NT2/D1 (cell line): Measurements from ENCODE around the gene PLEKHM1.

Experiments
- DNase-seq: peaks from one replicate; pipeline ENCODE4 v3.0.0-alpha.2; 2011; ENCODE audit warnings: low read depth, low spot score
- H3K27me3 ChIP-seq: 2 replicates; pipeline ENCODE4 v1.6.0; 2011; ENCODE audit warnings: mild to moderate bottlenecking; ENCODE audit not compliant: insufficient read length, insufficient read depth
- H3K36me3 ChIP-seq: 2 replicates; pipeline ENCODE4 v1.6.1; 2011; ENCODE audit warnings: mild to moderate bottlenecking, low read length, mixed read lengths; ENCODE audit not compliant: insufficient read depth, insufficient read length
- H3K4me1 ChIP-seq: 2 replicates; pipeline ENCODE4 v1.5.1; 2011; ENCODE audit not compliant: insufficient read depth, insufficient read length
- H3K4me3 ChIP-seq: 2 replicates; pipeline ENCODE4 v1.5.1; 2011; ENCODE audit warnings: low read depth; ENCODE audit not compliant: insufficient read length
- H3K9ac ChIP-seq: 2 replicates; pipeline ENCODE4 v1.6.0; 2011; ENCODE audit warnings: low read depth; ENCODE audit not compliant: insufficient read length
- H3K9me3 ChIP-seq: 2 replicates; pipeline ENCODE4 v1.5.1; 2011; ENCODE audit warnings: mild to moderate bottlenecking, low read length; ENCODE audit not compliant: insufficient read depth
- SUZ12 ChIP-seq: IDR thresholded peaks from 2 replicates; pipeline ENCODE4 v1.6.1; 2011; ENCODE audit not compliant: insufficient read length, insufficient read depth; ENCODE audit errors: extremely low read depth
- YY1 ChIP-seq: IDR thresholded peaks from 2 replicates; pipeline ENCODE4 v1.6.1; 2011; ENCODE audit not compliant: insufficient read length, insufficient read depth
- ZNF274 ChIP-seq: IDR thresholded peaks from 2 replicates; pipeline ENCODE4 v1.6.1; 2011; ENCODE audit warnings: mild to moderate bottlenecking, low read depth, low read length

Gene PLEKHM1

DNA sequence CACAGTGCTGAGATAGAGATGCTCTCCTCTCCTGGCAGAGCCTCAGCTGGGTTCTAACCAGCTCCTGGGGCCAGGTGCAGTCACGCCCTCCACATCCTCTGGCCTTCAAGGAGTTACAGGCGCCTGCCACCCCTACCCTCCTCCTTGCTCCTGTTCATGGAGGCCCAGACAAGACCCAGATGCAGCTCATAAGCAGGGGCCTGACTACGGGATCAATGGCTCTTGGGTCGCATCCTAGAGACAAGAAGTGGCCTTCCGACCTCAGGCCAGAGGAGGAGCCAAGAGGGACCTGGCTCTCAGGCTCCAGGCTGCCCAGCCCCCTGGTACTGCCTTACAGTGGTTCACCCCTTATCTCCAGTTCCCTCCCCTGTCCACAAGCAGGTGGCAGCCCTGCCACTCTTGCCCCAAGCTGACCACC lies 80.9 kb downstream of the PLEKHM1 start:
- Histone ChIP-seq H3K9me3 (no peaks in the 10 kb centered on the region), H3K4me1 (peaks cover 48% of the 10 kb centered on the region), H3K4me3 (no peak overlapping the region)

DNA sequence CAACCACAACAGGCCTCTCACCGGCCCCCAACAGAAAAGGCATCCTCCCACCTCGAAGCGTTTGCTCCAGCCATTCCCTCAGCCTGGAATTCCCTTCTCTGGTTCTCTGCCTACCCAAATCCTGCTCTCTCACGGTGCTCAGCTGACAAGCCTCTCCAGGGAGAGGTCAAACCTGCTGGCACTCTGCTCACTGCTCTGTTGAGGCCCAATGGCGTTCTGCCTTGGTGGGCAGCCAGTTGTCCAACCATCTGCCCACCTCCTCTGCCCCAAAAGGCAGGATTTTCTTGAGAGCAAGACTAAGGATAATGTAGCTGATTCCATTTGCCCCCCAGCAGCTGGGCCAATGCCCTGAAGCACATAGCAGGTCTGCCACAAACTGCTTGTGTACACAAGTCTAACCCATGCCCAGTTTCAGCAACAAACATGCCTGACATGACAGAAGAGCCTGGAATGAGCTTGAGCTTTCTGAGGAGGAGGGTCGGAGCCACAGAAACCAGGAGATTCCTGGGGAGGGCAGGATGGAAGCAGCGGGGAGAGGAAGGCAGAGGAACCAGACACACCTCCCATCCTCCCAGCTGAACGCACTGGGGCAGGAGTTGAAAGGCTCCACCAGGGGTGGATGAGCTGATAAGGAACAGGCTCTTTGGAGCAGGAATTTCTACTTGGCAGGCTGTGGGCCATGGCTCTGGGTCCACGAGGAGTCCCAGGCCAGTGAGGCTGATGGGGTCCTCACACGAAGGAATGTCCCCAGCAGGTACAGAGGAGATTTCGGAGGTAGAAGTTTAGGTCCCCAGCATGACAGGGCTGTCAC lies 81.7 kb downstream of the PLEKHM1 start:
- peaks cover 56% of the 10 kb centered on the region for H3K4me1 ChIP-seq

More for the DNA sequence above, 80.9 kb downstream of the PLEKHM1 start:
- peak overlapping the region; percentile 32 for H3K9ac ChIP-seq
- no peaks in the 10 kb centered on the region for H3K27me3 ChIP-seq
- TF ChIP-seq YY1 (no peak), SUZ12 (no peak), ZNF274 (no peak)
- no peak for DNase-seq
- H3K36me3 ChIP-seq, result no peaks in the 10 kb centered on the region

DNA sequence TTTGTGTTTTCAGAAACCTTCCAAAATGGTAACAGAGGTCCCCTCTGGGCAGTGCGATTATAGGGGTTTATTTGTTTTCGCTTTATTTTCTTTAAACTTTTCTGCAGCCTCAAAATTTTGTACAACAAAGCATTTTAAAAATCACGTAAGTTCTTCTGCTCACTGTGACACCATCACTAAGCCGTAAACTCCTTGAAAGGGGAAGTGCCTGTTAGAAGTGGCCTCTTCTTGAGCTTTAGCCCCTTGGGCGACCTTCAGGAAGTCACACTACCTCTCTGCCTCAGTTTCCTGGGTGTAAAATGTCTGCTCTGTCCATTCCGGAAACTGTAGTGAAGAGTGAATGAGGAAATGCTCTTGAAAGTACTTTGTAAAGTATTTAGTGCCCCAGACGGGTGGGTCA lies 84.4 kb downstream of the PLEKHM1 start:
- H3K36me3 ChIP-seq, result peaks cover 10% of the 10 kb centered on the region
- H3K4me3 ChIP-seq, result peak overlapping the region; percentile 48
- no peaks in the 10 kb centered on the region for H3K9me3 ChIP-seq
- peaks cover 48% of the 10 kb centered on the region for H3K4me1 ChIP-seq
- no peaks in the 10 kb centered on the region for H3K27me3 ChIP-seq
- TF ChIP-seq YY1 (no peak), ZNF274 (no peak), SUZ12 (no peak)
- H3K9ac ChIP-seq, result peak overlapping the region; percentile 83
- DNase-seq, result no peak

More for the DNA sequence above, 81.7 kb downstream of the PLEKHM1 start:
- Histone ChIP-seq H3K36me3 (peaks cover 8% of the 10 kb centered on the region), H3K27me3 (no peaks in the 10 kb centered on the region), H3K9ac (peak overlapping the region; percentile 2), H3K9me3 (no peaks in the 10 kb centered on the region), H3K4me3 (no peak overlapping the region)
- no peak for TF ChIP-seq SUZ12
- TF ChIP-seq ZNF274, result no peak
- TF ChIP-seq YY1, result no peak
- no peak for DNase-seq

DNA sequence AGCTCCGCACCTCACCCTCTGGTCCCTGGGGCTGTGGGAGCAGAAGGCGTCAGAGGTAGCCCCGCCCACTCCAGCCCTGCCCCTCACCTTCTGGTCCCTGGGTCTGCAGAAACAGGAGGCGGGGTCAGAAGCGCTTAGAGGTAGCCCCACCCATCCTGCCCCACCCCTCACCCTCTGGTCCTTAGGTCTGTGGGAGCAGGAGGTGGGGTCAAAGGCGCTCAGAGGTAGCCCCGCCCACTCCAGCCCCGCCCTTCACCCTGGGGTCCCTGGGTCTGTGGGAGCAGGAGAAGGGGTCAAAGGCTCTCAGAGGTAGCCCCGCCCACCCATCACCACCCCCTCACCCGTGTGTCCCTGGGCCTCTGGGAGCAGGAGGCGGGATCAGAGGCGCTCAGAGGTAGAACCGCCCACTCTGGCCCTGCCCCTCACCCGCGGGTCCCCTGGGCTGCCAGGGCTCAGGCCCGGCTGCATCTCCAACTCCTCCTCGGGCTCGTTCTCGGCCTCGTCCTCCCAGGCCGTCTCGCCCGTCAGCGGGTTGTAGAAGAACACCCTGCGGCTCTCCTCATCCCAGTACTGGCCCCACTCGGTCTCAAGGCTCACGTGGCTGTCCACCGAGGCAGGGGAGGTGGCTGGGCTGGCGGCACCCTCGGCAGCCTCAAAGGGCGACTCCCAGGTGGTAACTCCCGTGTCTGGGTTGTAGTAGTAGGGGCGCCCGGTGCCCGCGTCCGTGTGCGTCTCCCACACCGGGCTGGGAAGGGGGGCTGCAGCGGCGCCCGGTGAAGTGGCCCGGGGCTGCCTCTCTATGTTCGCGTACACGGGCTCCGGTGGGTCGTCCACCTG lies 85.1 kb downstream of the PLEKHM1 start:
- TF ChIP-seq YY1 (no peak), SUZ12 (no peak), ZNF274 (no peak)
- Histone ChIP-seq H3K4me3 (peak overlapping the region; percentile 48), H3K4me1 (peaks cover 42% of the 10 kb centered on the region), H3K9me3 (no peaks in the 10 kb centered on the region), H3K9ac (peak overlapping the region; percentile 83), H3K27me3 (no peaks in the 10 kb centered on the region), H3K36me3 (peaks cover 10% of the 10 kb centered on the region)
- DNase-seq, result peak; percentile 83

DNA sequence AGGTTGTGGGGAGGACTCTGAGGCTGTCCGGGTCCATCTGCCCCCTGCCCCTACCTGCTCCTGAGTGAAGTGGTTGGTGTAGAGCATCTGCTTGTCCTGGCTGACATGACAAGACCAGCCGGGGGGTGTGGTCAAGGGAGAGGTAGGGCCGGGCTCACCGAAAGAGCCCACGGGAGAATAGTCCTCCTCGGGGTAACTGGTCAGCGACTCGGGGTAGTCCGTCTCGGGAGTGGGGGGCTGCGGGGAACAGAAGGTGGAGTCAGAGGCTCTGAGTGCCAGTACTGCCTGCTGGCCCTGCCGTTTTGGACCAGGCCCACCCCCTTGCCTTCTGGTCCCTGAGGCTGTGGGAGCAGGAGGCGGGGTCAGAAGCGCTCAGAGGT lies 85.7 kb downstream of the PLEKHM1 start:
- H3K4me3 ChIP-seq, result no peak overlapping the region

DNA sequence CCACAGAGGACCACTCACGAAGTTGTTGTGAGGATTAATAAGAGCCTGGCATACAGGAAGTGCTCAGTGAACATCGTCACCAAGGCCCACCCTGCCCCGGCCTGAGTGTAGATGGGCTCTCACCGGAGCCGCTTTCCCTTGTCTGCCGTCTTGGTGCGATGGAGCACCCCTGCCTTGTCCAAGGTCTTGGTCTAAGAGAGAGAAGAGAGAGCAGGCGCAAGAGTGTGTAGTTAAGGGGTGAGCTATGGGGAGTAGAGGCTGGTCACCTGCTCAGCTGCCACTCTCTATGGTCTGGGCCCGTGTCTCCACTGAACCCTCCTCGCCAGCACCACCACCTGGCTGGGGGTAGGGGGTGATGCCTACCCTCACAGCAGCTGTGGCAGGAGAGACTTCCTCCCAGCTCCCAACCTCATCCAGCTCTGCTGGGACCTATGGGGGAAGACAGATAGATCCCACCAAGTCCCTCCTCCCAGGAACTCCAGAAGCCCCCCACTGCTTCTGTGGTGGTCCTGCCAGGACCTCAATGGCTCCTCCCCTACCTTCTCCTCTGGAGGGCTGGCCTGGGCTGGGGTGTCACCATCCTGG lies 86.5 kb downstream of the PLEKHM1 start:
- peak overlapping the region; percentile 8 for H3K9ac ChIP-seq
- peaks cover 10% of the 10 kb centered on the region for H3K36me3 ChIP-seq
- DNase-seq, result no peak
- peaks cover 30% of the 10 kb centered on the region for H3K4me1 ChIP-seq
- no peaks in the 10 kb centered on the region for H3K9me3 ChIP-seq
- no peak overlapping the region for H3K4me3 ChIP-seq
- H3K27me3 ChIP-seq, result no peaks in the 10 kb centered on the region
- TF ChIP-seq YY1 (no peak), SUZ12 (no peak), ZNF274 (no peak)

More for the DNA sequence above, 85.7 kb downstream of the PLEKHM1 start:
- Histone ChIP-seq H3K4me1 (peaks cover 36% of the 10 kb centered on the region), H3K36me3 (peaks cover 10% of the 10 kb centered on the region), H3K9ac (peak overlapping the region; percentile 17), H3K9me3 (no peaks in the 10 kb centered on the region), H3K27me3 (no peaks in the 10 kb centered on the region)
- no peak for DNase-seq
- no peak for TF ChIP-seq ZNF274
- no peak for TF ChIP-seq SUZ12
- no peak for TF ChIP-seq YY1

DNA sequence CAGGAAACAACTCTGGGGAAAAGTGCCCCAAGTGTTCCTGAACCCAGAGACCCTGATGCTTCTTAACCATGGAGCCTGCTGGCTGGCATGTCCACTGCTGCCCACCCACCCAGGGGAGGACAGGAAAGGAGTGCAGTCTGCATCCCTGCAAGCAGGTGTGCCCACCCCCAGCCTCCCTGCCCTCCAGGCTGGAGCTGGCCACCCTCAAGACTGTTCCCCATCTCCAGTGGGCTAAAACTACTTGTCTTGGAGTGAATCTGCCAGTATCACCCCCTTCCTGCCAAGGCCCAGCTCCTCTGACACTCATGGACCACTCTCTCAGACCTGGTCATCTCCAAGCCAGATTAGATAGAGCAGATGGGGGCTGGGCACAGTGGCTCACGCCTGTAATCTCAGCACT lies 87.6 kb downstream of the PLEKHM1 start:
- no peaks in the 10 kb centered on the region for H3K9me3 ChIP-seq
- TF ChIP-seq SUZ12 (no peak), YY1 (no peak), ZNF274 (no peak)
- peaks cover 13% of the 10 kb centered on the region for H3K36me3 ChIP-seq
- H3K9ac ChIP-seq, result no peak overlapping the region
- H3K4me3 ChIP-seq, result no peak overlapping the region
- peaks cover 27% of the 10 kb centered on the region for H3K4me1 ChIP-seq
- H3K27me3 ChIP-seq, result no peaks in the 10 kb centered on the region
- no peak for DNase-seq
